Gastrocnemius medialis (tissue), 4 donors: ENCODE data around the gene TMCO4.

Experiments
- CTCF ChIP-seq, 5 experiments: fragments of 450-650 bp in 3 of 5; fragments of 200-600 bp in 2 of 5; sonication (generic) in 2 of 5; IDR thresholded peaks in 4 of 5; conservative IDR thresholded peaks in 1 of 5; 1 replicate in 4 of 5; 2 replicates in 1 of 5; pipeline ENCODE4 v1.5.1; 2016 to 2019; ENCODE audit warnings: antibody characterized with exemption in 5 of 5, mild to moderate bottlenecking in 3 of 5, moderate library complexity in 3 of 5
- POLR2A ChIP-seq, 2 donors: fragments of 450-650 bp; IDR thresholded peaks; one replicate each; pipeline ENCODE4 v1.6.1; 2017; ENCODE audit warnings: antibody characterized with exemption in 2 of 2, mild to moderate bottlenecking in 2 of 2, moderate library complexity in 2 of 2

GRCh38 chr1:19762175-19762779 lies 37.4 kb downstream of the TMCO4 start:
- TF ChIP-seq CTCF (IDR thresholded peaks at IDR 0.05 in 4 of 5, conservative IDR thresholded peaks at IDR 0.05 in 1 of 5) (peak in 3 of 5 experiments; percentile 35 to 59 (median 47)), POLR2A (IDR thresholded peaks at IDR 0.05) (no peak)
